HG03439 (cell line): Measurements from ENCODE around the gene KLF3.
A peak's percentile ranks its signal among the peaks of the same experiment; 100 is the strongest.
"Not testable (repeated sequence)": the region's sequence is repeated elsewhere in the genome, so short reads cannot be mapped to it uniquely, and the experiment has no call there.

ENCODE experiments used
- ATAC-seq: cut with Tn5 transposase; IDR thresholded peaks from one replicate; pipeline ENCODE4 v1.9.1; 2021; ENCODE audit warnings: mild to moderate bottlenecking, moderate library complexity; ENCODE audit not compliant: unreplicated experiment

The KLF3 gene

DNA sequence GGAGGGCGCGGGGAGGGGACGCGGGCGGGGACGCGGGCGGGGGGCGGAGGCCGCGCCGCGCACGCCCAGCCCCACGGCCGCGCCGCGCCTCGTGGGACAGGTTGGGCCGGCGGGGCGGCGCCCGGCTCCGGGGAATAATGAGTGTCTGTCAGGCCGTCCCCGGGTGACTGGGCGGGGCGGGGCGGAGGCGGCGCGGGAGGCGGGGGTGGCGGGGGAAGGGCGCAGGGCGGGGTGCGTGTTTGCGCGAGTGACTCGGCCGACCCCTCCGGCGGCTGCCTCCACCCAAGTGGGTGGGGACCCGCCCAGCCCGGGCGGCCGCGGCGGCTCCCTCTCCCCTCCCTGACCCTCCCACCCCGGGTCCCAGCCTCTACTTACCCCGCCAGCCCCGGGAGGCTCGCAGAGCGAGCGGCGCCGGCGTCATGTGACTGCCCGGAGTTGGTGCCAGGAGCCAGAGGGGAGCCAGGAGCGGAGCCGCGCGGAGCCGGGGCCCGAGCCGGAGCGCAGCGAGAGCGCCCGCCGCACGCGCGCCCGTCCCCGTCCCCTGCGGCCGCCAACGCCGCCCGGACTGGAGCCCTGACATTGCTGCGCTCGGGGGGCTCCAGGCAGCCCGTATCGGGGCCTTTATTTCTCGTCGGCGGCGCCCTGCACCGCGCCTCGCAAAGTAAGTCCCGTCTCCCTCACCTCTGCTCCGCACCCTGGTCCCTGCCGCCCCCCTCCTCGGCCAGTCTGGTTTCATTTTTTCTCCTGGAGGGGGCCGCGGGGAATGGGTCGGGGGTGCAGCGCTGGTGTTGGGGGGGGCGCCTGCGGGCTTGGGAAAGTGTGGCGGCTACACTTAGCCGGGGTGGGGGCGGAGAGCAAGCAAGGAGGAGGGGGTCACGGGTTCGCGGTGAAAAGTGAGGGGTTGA is at the start of gene KLF3:
TSS of gene KLF3 (plus strand) at position 399 of the 905 bp plus-strand sequence. CDS start 16,427 bp downstream, outside the sequence.
- ATAC-seq: peak; percentile 72

- ATAC-seq: no peak
These were observed 49.8 kb upstream of the KLF3 start for GRCh38 chr4:38614231-38614630.

- ATAC-seq: no peak
These were observed 48.2 kb upstream of the KLF3 start for GRCh38 chr4:38615847-38616246.

DNA sequence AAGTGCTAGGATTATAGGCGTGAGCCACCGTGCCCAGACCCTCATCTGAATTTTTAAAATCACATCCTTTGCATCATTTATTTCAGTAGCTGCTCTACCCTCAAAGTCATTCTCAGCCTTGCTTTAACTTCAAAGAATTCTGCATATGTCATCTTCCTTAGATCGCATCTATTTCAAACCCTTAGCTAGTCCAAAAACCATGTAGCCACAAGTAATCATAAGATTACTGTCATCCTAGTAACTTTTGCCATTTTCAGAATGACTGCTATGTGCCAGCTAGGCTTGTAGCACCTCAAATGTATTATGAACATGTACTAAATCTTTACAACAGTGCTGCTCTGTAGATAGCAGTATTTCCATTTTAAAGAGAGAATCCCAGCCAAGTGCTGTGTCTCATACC is 45.5 kb upstream of the KLF3 start:
- no peak for ATAC-seq

GRCh38 chr4:38619316-38619715 is 44.7 kb upstream of the KLF3 start:
- no peak for ATAC-seq

DNA sequence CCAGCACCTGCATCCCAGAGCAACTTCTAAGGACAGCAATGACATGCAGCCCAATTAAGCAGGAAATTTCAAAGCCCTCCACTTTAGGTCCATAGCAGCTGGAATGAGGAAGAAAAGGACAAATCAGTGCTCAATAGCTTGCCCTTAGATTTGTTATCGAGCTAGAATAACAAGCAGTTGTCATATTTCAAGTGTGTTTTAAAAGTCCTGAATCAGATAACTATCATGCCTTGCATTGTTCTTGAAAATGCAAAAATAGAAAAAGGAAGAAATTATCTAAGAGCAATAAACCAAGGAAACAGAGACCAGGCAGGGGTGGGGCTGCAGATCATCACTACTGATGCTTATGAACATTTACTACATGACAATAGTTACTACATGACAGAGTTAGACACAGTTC is 43.9 kb upstream of the KLF3 start:
- ATAC-seq: no peak

- no peak for ATAC-seq
These were observed 43.4 kb upstream of the KLF3 start for GRCh38 chr4:38620527-38621027.

- no peak for ATAC-seq
These were observed 42.8 kb upstream of the KLF3 start for GRCh38 chr4:38621028-38621684.

DNA sequence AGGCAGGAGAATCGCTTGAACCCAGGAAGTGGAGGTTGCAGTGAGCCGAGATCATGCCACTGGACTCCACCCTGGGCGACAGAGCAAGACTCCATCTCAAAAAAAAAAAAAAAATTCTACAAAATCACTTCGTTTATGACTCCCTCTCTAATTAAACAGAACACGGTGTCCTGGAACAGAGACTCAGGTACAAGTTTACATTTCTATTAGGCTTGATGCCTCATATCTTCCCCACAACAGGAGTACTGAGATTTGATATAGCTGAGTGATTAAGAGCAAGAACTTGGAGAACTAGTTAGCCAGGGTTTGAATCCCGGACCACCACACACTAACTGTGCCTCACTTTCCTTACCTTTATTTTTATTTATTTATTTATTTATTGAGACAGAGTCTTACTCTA is 42.2 kb upstream of the KLF3 start:
- no peak for ATAC-seq

DNA sequence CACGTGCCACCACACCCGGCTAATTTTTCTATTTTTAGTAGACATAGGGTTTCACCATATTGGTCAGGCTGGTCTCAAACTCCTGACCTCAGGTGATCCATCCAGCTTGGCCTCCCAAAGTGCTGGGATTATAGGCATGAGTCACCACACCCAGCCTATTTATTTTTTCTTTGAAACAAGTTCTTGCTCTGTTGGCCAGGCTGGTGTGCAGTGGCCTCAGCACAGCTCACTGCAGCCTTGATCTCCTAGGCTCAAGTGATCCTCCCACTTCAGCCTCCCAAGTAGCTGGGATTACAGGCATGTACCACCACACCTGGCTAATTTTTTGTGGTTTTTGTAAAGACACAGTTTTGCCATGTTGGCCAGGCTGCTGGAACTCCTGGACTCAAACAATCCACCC is 41.7 kb upstream of the KLF3 start:
- ATAC-seq: not testable (repeated sequence)

GRCh38 chr4:38623260-38623659 is 40.7 kb upstream of the KLF3 start:
- ATAC-seq: no peak

DNA sequence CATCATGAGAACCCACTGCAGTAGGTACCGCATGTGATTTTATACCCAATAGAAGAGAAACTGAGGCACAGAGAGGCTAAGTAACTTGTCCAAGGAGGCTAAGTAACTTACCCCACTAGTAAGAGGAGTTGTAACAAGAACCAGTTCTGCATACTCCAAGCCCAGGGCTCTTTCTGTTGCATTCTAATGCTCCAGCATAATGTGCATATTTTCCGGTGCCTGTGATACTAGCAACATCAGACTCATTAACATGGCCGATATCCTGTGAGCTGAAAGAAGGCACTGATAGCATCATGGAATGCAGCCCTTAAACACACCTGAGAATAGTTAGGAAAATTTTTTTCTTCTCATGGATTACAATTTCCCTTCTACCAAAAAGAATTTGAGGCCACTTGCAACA is 39.7 kb upstream of the KLF3 start:
- ATAC-seq: no peak

DNA sequence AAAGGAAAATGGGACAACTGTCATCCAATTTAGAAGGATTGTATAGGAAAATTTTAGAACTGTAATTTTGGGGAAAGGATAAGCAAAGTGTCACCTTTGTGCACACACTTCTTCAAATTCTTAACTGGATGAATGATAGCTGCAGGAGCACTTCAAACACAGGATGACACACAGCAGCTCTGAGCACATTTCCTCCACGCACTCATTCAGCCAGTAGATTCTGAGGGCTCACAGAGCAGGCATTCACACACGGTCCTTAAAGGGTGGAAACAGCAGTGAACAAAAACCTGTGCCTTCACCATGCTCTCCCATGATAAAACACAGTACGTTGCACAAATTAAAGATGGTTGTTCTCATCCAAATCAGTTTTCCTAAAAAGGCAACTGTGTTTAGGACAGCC is 38.5 kb upstream of the KLF3 start:
- ATAC-seq: no peak

DNA sequence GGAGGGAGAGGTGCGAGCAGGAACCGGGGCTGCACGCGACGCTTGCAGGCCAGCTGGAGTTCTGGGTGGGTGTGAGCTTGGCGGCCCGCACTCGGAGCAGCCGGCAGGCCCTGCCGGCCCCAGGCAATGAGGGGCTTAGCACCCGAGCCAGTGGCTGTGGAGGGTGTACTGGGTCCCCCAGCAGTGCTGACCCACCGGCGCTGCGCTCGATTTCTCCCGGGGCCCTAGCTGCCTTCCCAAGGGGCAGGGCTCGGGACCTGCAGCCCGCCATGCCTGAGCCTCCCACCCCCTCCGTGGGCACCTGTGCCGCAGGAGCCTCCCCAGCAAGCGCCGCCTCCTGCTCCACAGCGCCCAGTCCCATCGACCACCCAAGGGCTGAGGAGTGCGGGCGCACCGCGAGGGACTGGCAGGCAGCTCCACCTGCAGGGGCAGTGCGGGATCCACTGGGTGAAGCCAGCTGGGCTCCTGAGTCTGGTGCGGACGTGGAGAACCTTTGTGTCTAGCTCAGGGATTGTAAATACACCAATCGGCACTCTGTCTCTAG is 37.0 kb upstream of the KLF3 start:
- ATAC-seq: not testable (repeated sequence)

DNA sequence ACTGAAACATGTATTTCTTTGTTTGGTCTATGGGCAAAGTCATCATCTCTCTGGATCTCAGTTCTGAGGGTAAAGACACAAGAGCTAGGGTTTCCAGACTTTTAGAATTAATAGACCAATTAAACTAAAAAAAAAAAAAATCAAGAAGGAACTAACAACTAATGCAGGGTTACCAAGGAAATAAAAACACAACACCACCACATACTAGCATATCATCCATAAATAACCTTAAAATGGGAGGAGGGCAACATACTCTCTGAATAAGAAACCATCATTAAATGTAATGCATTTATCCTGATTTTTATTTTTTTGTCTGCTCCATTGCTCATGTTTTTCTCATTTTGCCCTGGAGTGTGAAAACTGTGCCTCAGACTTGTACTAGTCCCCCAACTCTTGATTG is 33.5 kb upstream of the KLF3 start:
- no peak for ATAC-seq

GRCh38 chr4:38634047-38634759 is 29.8 kb upstream of the KLF3 start:
- no peak for ATAC-seq

DNA sequence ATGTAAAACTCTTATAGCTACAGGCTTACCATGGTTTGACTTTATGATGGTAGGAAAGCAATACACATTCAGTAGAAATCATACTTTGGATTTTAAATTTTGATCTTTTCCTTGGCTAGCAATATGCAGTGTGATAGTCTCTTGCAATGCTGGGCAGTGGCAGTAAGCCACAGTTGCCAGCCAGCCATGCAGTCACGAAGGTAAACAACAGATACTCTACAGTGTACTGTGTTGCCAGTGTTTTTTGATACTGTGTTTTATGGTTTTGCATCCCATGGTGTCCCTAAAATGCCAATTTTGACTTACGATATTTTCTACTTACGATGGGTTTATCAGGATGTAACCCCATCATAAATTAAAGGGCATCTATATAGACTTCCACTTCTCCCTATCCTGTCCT is 24.8 kb upstream of the KLF3 start:
- no peak for ATAC-seq

DNA sequence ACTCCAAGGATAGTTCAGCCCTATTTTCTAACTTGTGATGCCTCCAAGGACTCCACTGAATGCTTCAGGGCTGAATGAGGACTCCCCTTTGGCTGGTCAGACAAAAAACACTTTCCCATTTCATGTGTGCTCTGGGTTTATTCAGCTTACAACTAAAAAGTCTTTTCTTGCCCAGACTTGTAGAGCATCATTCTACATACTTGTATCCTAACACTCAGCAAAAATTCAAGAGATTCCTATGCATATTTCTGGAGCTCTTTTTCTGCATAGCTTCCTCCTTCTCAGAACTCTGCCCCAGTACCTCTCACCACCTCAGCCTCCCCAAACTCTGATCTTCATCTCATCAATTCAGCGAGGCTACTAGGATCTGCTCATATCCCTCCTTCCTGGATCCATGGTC is 22.2 kb upstream of the KLF3 start:
- ATAC-seq: no peak

DNA sequence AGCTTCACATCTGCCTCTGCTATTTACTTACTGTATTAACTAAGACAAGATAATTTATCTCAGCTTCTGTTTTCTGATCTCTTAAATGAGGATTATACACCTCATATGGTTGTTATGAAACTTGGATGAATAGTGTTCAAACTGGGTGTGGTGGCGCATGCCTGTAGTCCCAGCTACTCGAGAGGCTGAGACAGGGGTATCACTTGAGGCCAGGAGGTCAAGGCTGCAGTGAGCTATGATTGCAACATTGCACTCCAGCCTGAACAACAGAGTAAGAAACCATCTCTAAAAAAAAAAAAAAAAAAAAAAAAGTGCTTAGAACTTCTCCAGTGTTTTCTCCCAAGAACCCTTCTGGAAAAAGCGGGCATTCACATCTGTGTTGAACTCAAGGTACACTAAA is 19.8 kb upstream of the KLF3 start:
- ATAC-seq: no peak

DNA sequence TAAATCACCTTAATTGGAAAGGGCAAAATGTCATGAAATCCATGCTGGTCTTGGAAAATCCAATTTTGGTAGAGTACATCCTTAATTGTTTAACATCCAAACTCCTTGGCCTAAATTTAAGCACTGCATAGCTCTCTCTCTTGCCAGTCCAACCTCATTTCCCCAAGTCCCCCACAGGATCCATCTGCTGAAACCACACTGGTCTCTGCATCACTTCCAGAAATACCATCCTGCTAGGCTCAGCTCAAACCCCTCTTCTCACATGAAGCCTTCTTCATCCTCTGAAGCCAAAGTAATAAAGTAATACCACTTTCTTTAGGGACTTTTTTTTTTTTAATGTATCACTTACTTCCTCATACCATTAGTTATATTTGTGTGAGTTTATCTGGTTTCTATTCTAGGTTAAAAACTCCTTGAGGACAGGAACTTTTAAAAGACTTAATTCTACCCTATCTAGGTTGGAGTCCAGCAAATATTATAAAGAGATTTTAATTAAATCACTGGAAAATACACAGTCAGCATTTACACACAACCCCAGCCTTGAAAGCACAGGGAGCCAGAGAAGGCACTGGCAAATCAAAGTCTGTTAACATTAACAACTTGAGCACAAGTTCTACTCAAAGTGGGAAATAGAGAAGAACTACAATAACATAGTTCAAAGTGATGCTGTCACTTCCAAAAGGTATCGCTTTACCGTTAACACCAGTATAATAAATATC is 16.7 kb upstream of the KLF3 start:
- no peak for ATAC-seq

GRCh38 chr4:38650133-38650532 is 13.9 kb upstream of the KLF3 start:
- ATAC-seq: no peak
